KMS-11 (cell line): Measurements from ENCODE around the gene CD151.

Experiments used
- H2AFZ ChIP-seq: fragments of 200-600 bp; sonication (generic); 2 replicates; pipeline ENCODE4 v1.6.1; 2016; ENCODE audit warnings: antibody characterized with exemption, mixed run types, low read depth
- H3K27ac ChIP-seq: fragments of 200-600 bp; sonication (generic); 2 replicates; pipeline ENCODE4 v1.6.1; 2016; ENCODE audit warnings: mild to moderate bottlenecking, mixed run types
- H3K27me3 ChIP-seq: fragments of 200-600 bp; sonication (generic); 2 replicates; pipeline ENCODE4 v1.6.1; 2017; ENCODE audit warnings: mild to moderate bottlenecking, low read depth, mixed run types, moderate library complexity; ENCODE audit not compliant: insufficient read depth
- H3K36me3 ChIP-seq: fragments of 200-600 bp; sonication (generic); 2 replicates; pipeline ENCODE4 v1.6.1; 2017; ENCODE audit warnings: mild to moderate bottlenecking, mixed run types; ENCODE audit not compliant: insufficient read depth
- H3K4me1 ChIP-seq: fragments of 200-600 bp; sonication (generic); 2 replicates; pipeline ENCODE4 v1.6.1; 2016; ENCODE audit warnings: mild to moderate bottlenecking, low read depth, mixed run types; ENCODE audit not compliant: poor library complexity, severe bottlenecking
- H3K4me2 ChIP-seq: fragments of 200-600 bp; sonication (generic); 2 replicates; pipeline ENCODE4 v1.7.0; 2016; ENCODE audit warnings: mild to moderate bottlenecking, mixed run types
- H3K4me3 ChIP-seq: fragments of 200-600 bp; sonication (generic); IDR thresholded peaks from 2 replicates; pipeline ENCODE4 v1.6.1; 2017; ENCODE audit warnings: low read depth, low read length, mixed read lengths; ENCODE audit not compliant: insufficient read depth
- H3K79me2 ChIP-seq: fragments of 200-600 bp; sonication (generic); 2 replicates; pipeline ENCODE4 v1.6.1; 2016; ENCODE audit warnings: low read depth, mixed run types; ENCODE audit not compliant: insufficient read depth
- H3K9ac ChIP-seq: fragments of 200-600 bp; sonication (generic); 2 replicates; pipeline ENCODE4 v1.6.1; 2016; ENCODE audit warnings: mild to moderate bottlenecking, mixed run types
- H4K20me1 ChIP-seq: fragments of 200-600 bp; sonication (generic); 2 replicates; pipeline ENCODE4 v1.6.1; 2016; ENCODE audit warnings: mild to moderate bottlenecking, mixed run types; ENCODE audit not compliant: insufficient read depth
- CTCF ChIP-seq: fragments of 200-600 bp; sonication (generic); conservative IDR thresholded peaks from 2 replicates; pipeline ENCODE4 v1.6.1; 2017; ENCODE audit warnings: low read depth, mild to moderate bottlenecking, antibody characterized with exemption, low read length, moderate library complexity, mixed read lengths

The CD151 gene

GRCh38 chr11:875769-876301, 43.1 kb downstream of the CD151 start:
- no peak overlapping the region for H3K9ac ChIP-seq
- H2AFZ ChIP-seq = no peak overlapping the region
- no peak overlapping the region for H3K27ac ChIP-seq
- no peak overlapping the region for H3K4me3 ChIP-seq
- no peak for TF ChIP-seq CTCF
- H4K20me1 ChIP-seq = no peaks in the 10 kb centered on the region
- H3K4me2 ChIP-seq = no peak overlapping the region
- peaks cover 4% of the 10 kb centered on the region for H3K4me1 ChIP-seq
- H3K27me3 ChIP-seq = no peaks in the 10 kb centered on the region
- H3K79me2 ChIP-seq = no peaks in the 10 kb centered on the region
- no peaks in the 10 kb centered on the region for H3K36me3 ChIP-seq

GRCh38 chr11:876545-876944, 43.8 kb downstream of the CD151 start:
- no peak overlapping the region for H2AFZ ChIP-seq
- H3K4me3 ChIP-seq = no peak overlapping the region
- no peaks in the 10 kb centered on the region for H3K27me3 ChIP-seq
- no peak overlapping the region for H3K27ac ChIP-seq
- TF ChIP-seq CTCF = no peak
- no peaks in the 10 kb centered on the region for H3K79me2 ChIP-seq
- no peaks in the 10 kb centered on the region for H4K20me1 ChIP-seq
- no peak overlapping the region for H3K4me2 ChIP-seq
- H3K4me1 ChIP-seq = peaks cover 4% of the 10 kb centered on the region
- no peak overlapping the region for H3K9ac ChIP-seq
- H3K36me3 ChIP-seq = no peaks in the 10 kb centered on the region

GRCh38 chr11:877565-877964, 44.8 kb downstream of the CD151 start:
- Histone ChIP-seq H3K27me3 (no peaks in the 10 kb centered on the region), H2AFZ (no peak overlapping the region), H3K4me2 (no peak overlapping the region), H3K9ac (no peak overlapping the region), H4K20me1 (no peaks in the 10 kb centered on the region), H3K4me3 (no peak overlapping the region), H3K36me3 (no peaks in the 10 kb centered on the region), H3K27ac (no peak overlapping the region), H3K4me1 (peaks cover 4% of the 10 kb centered on the region), H3K79me2 (no peaks in the 10 kb centered on the region)
- no peak for TF ChIP-seq CTCF

GRCh38 chr11:880447-880846, 47.7 kb downstream of the CD151 start:
- H3K4me2 ChIP-seq = no peak overlapping the region
- no peaks in the 10 kb centered on the region for H3K36me3 ChIP-seq
- H3K9ac ChIP-seq = no peak overlapping the region
- H3K27ac ChIP-seq = no peak overlapping the region
- H3K27me3 ChIP-seq = no peaks in the 10 kb centered on the region
- H4K20me1 ChIP-seq = no peaks in the 10 kb centered on the region
- no peaks in the 10 kb centered on the region for H3K79me2 ChIP-seq
- TF ChIP-seq CTCF = no peak
- no peak overlapping the region for H3K4me3 ChIP-seq
- peaks cover 4% of the 10 kb centered on the region for H3K4me1 ChIP-seq
- H2AFZ ChIP-seq = no peak overlapping the region
